GM18505 (cell line): Measurements from ENCODE around the gene AGPS.
"Not testable (repeated sequence)": the region's sequence is repeated elsewhere in the genome, so short reads cannot be mapped to it uniquely, and the experiment has no call there.

ENCODE experiments used
- ATAC-seq: cut with Tn5 transposase; IDR thresholded peaks from one replicate; pipeline ENCODE4 v1.9.1; 2021; ENCODE audit not compliant: unreplicated experiment
- POLR2A ChIP-seq: IDR thresholded peaks from 4 replicates; pipeline ENCODE4 v1.6.1; 2011; ENCODE audit warnings: borderline replicate concordance; ENCODE audit not compliant: insufficient read depth, insufficient read length; ENCODE audit errors: extremely low read depth

Gene AGPS

GRCh38 chr2:177482195-177482594 lies 89.6 kb downstream of the AGPS start:
- no peak for TF ChIP-seq POLR2A
- no peak for ATAC-seq

GRCh38 chr2:177483531-177483930 lies 91.0 kb downstream of the AGPS start:
- TF ChIP-seq POLR2A: no peak
- ATAC-seq: no peak

GRCh38 chr2:177484180-177484795 lies 91.7 kb downstream of the AGPS start:
- ATAC-seq: no peak
- no peak for TF ChIP-seq POLR2A

GRCh38 chr2:177485657-177486056 lies 93.1 kb downstream of the AGPS start:
- not testable (repeated sequence) for ATAC-seq

- ATAC-seq: no peak
- no peak for TF ChIP-seq POLR2A
Observed at GRCh38 chr2:177489719-177490301, 97.2 kb downstream of the AGPS start.

GRCh38 chr2:177495945-177496344 lies 103.4 kb downstream of the AGPS start:
- no peak for ATAC-seq
- TF ChIP-seq POLR2A: no peak

GRCh38 chr2:177496921-177497320 lies 104.3 kb downstream of the AGPS start:
- TF ChIP-seq POLR2A: no peak
- no peak for ATAC-seq

GRCh38 chr2:177501186-177501585 lies 108.6 kb downstream of the AGPS start:
- no peak for TF ChIP-seq POLR2A
- no peak for ATAC-seq

- TF ChIP-seq POLR2A: no peak
- no peak for ATAC-seq
Observed at GRCh38 chr2:177506505-177506904, 113.9 kb downstream of the AGPS start.

- no peak for ATAC-seq
- TF ChIP-seq POLR2A: no peak
Observed at GRCh38 chr2:177506998-177507397, 114.4 kb downstream of the AGPS start.

- ATAC-seq: no peak
- TF ChIP-seq POLR2A: no peak
Observed at GRCh38 chr2:177516824-177517544, 124.4 kb downstream of the AGPS start.

- no peak for TF ChIP-seq POLR2A
- no peak for ATAC-seq
Observed at GRCh38 chr2:177518754-177519153, 126.2 kb downstream of the AGPS start.

- ATAC-seq: no peak
- TF ChIP-seq POLR2A: no peak
Observed at GRCh38 chr2:177519534-177520115, 127.1 kb downstream of the AGPS start.

GRCh38 chr2:177520324-177520723 lies 127.8 kb downstream of the AGPS start:
- ATAC-seq: no peak
- no peak for TF ChIP-seq POLR2A

GRCh38 chr2:177523781-177524180 lies 131.2 kb downstream of the AGPS start:
- no peak for TF ChIP-seq POLR2A
- no peak for ATAC-seq
